Upper lobe of left lung (tissue), 6 donors: Measurements from ENCODE around the gene GPR137C. TPM values are rescaled to one million over a fixed set of nuclear protein-coding genes. Genes with fewer than 3 reads are reported as not detected.

Experiments used
- ATAC-seq, 2 donors: fragments of 200-7000 bp; cut with Tn5 transposase; one replicate each; pipeline ENCODE4 v1.9.1; 2022; ENCODE audit warnings: mild to moderate bottlenecking in 2 of 2, moderate library complexity in 2 of 2; ENCODE audit not compliant: low FRiP score in 2 of 2
- DNase-seq, 2 donors: peaks; one replicate each; pipeline ENCODE4 v3.0.0-alpha.2; 2019 to 2020
- H3K27ac ChIP-seq, 4 donors: fragments of 200-600 bp; sonication (generic); one replicate each; pipeline ENCODE4 v1.5.1; 2016 to 2019
- H3K27me3 ChIP-seq, 4 donors: fragments of 200-600 bp; sonication (generic); one replicate each; pipeline ENCODE4 v1.5.1; 2017 to 2019
- H3K36me3 ChIP-seq, 4 donors: fragments of 200-600 bp; sonication (generic); one replicate each; pipeline ENCODE4 v1.5.1; 2016 to 2019
- H3K4me1 ChIP-seq, 4 donors: fragments of 200-600 bp; sonication (generic); one replicate each; pipeline ENCODE4 v1.5.1; 2018 to 2019
- H3K4me3 ChIP-seq, 4 donors: fragments of 200-600 bp; sonication (generic); one replicate each; pipeline ENCODE4 v1.5.1; 2017 to 2019; ENCODE audit warnings: mild to moderate bottlenecking in 2 of 4, moderate library complexity in 1 of 4
- H3K9me3 ChIP-seq, 4 donors: fragments of 200-600 bp; sonication (generic); one replicate each; pipeline ENCODE4 v1.5.1; 2018 to 2019
- CTCF ChIP-seq, 6 experiments: fragments of 450-650 bp in 4 of 6; fragments of 200-600 bp in 2 of 6; sonication (generic) in 2 of 6; IDR thresholded peaks; one replicate each; pipeline ENCODE4 v1.5.1; 2016 to 2019; ENCODE audit warnings: antibody characterized with exemption in 6 of 6
- EP300 ChIP-seq, 4 donors: sonication (generic); formaldehyde crosslinking; IDR thresholded peaks; one replicate each; pipeline ENCODE4 v1.5.1; 2017; ENCODE audit warnings: antibody characterized with exemption in 4 of 4, control low read depth in 2 of 4
- POLR2A ChIP-seq, 4 donors: fragments of 450-650 bp; IDR thresholded peaks; one replicate each; pipeline ENCODE4 v1.5.1; 2016 to 2017; ENCODE audit warnings: antibody characterized with exemption in 4 of 4, mild to moderate bottlenecking in 2 of 4
- POLR2AphosphoS5 ChIP-seq, 2 donors: sonication (generic); formaldehyde crosslinking; IDR thresholded peaks; one replicate each; pipeline ENCODE4 v1.5.1; 2017; ENCODE audit warnings: antibody characterized with exemption in 2 of 2
- WGBS, 2 donors: methylation state at CpG; one replicate each; pipeline ENCODE4 v1.1.5; 2017 to 2018; 5-methylcytosine and 5-hydroxymethylcytosine counted together
- total RNA-seq, 6 donors: library from RNA; depleted of rRNA in 4 of 6; stranded (reverse); fragments of >200 nt in 4 of 6; gene quantifications; one replicate each; pipeline versions ENCODE4 v1.1.0 to v1.2.1, GENCODE V29; 2016 to 2021
- donor health status: DM: no; HTN: no; CAD: no; lungs with moderate emphysema.
- donor health status: DM: no; HTN: yes; CAD: no; lungs with severe emphysema.

Gene GPR137C, protein sequence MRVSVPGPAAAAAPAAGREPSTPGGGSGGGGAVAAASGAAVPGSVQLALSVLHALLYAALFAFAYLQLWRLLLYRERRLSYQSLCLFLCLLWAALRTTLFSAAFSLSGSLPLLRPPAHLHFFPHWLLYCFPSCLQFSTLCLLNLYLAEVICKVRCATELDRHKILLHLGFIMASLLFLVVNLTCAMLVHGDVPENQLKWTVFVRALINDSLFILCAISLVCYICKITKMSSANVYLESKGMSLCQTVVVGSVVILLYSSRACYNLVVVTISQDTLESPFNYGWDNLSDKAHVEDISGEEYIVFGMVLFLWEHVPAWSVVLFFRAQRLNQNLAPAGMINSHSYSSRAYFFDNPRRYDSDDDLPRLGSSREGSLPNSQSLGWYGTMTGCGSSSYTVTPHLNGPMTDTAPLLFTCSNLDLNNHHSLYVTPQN
- 1 to 10 TPM in 1 of 6 donors, under 1 TPM in 3, not detected in 2; 0.43 to 1.0 (median 0.63) TPM for total RNA-seq

DNA sequence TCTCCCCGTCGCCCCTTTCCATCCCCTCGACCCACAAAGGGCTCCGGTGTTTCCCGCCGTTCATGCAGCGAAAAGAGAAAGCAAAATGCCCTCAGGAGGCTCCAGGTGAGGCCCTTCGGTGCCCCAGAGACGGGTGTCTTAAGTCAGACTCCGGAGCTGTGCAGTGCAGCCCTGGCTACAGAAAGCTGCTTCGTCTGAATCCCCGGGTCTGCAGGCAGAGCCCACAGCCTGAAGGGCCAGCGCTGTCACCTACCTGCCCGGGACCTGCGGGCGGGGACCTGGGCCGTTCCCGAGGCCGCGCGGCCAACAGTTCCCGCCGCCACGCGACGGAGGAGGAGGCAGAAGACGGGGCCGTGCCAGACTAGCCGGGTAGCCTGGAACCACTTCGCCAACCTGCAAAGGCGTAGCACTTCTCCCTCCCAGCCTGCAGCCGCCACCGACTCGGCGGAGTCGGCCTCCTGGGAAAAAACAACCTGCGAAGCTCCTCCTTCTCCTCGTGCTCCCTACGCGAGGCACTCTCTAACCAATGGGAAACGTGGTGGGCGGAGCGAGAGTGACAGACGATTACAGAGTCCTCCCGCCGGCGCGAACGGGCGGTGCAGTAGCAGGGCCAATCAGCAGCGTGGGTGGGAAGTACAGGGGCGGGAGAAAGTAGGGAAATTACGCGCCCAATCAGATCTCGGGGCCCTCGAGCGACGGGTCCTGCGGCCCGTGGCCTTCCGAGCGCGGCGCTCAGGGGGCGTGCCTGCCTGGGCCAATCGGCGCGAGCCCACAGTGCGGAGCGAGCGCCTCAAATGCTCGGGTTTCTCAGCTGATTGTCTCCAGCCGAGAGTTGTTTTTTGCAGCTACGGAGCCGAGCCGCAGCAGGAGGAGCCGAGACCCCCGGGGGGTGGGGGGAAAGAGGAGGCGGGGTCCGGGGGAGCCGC is at the start of gene GPR137C, which contains the start of gene TXNDC16:
TSS of gene GPR137C (plus strand) at position 774 of the 926 bp plus-strand sequence. CDS start 312 bp downstream, outside the sequence.
TSS of gene TXNDC16 (minus strand) at position 443 of the 926 bp plus-strand sequence. CDS start 8,948 bp downstream, outside the sequence.
- TF ChIP-seq POLR2AphosphoS5 (IDR thresholded peaks at IDR 0.05) (peak; percentile 60 to 99), CTCF (IDR thresholded peaks at IDR 0.05) (peak in 2 of 6 experiments; percentile 19 to 26), POLR2A (IDR thresholded peaks at IDR 0.05) (peak in 3 of 4 donors; percentile 76 to 99 (median 97)), EP300 (IDR thresholded peaks at IDR 0.05) (no peak)
- no peaks in the 10 kb centered on the region for H3K9me3 ChIP-seq
- no peaks in the 10 kb centered on the region for H3K36me3 ChIP-seq
- peak; percentile 98 to 100 for ATAC-seq
- H3K4me1 ChIP-seq: peaks cover 16 to 27% (median 21%) of the 10 kb centered on the region in 4 donors
- WGBS, 2 donors: 0 to 1% methylated on average over 17 to 63 of the region's 81 CpGs
- H3K27ac ChIP-seq: peak within 1 kb of the TSS; percentile 83 to 95 (median 90)
- H3K27me3 ChIP-seq: no peaks in the 10 kb centered on the region
- peak; percentile 98 to 100 for DNase-seq
- peak within 1 kb of the TSS; percentile 81 to 88 (median 83) for H3K4me3 ChIP-seq

- H3K4me3 ChIP-seq: no peak overlapping the region
- no peaks in the 10 kb centered on the region for H3K4me1 ChIP-seq
- ATAC-seq (no peak), DNase-seq (no peak)
- H3K27me3 ChIP-seq: no peaks in the 10 kb centered on the region
- no peak overlapping the region for H3K27ac ChIP-seq
- 92 to 93% methylated on average over 1 of the region's 1 CpG for WGBS, 2 donors
- no peaks in the 10 kb centered on the region for H3K9me3 ChIP-seq
- TF ChIP-seq POLR2A (IDR thresholded peaks at IDR 0.05) (no peak), POLR2AphosphoS5 (IDR thresholded peaks at IDR 0.05) (no peak), CTCF (IDR thresholded peaks at IDR 0.05) (no peak), EP300 (IDR thresholded peaks at IDR 0.05) (no peak)
- peaks cover 0 to 2% (median 0%) of the 10 kb centered on the region in 4 donors for H3K36me3 ChIP-seq
Measured at GRCh38 chr14:52513249-52513648, 39.4 kb upstream of the GPR137C start.

DNA sequence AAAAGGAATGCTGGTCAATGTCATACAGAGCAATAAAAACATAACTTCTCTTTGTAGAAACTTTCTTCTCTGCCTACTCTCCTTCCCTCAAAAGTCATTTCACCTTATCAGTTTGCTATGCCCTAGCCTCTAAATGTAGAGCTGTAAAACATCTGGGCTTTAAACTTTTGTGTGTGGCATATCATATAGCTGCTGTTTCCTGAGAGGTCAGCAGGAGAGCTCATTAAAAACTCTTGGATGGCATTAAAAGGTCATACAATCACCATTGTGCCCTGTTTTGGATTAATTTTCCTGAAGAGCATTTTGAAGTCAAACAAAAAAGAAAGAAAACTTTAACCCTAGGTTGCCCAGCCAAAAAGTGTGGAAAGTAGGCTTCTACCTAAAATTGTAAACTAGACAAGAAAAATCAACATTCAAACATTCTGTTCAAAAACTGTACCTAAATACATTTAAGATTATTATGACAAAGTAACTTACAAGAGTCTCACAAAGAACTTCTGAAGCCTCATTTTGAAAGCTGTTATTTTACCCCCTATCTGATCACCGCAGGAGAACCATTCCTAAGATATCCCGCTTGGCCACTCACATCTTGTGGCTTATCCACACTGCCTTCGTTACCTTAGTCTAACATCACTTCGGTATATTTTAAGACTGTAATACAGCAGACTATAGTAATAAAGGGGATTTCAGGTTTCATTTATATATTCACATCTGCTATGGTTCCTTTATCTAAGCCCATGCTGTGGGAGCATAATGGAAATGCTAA is 38.4 kb upstream of the GPR137C start:
- 85 to 98% methylated on average over 4 of the region's 4 CpGs for WGBS, 2 donors
- H3K27me3 ChIP-seq: no peaks in the 10 kb centered on the region
- ATAC-seq: no peak

More for the DNA sequence above, 38.4 kb upstream of the GPR137C start:
- H3K36me3 ChIP-seq: peaks cover 0 to 2% (median 0%) of the 10 kb centered on the region in 4 donors
- no peaks in the 10 kb centered on the region for H3K9me3 ChIP-seq
- no peak overlapping the region for H3K27ac ChIP-seq
- DNase-seq: no peak
- no peak overlapping the region for H3K4me3 ChIP-seq
- TF ChIP-seq CTCF (IDR thresholded peaks at IDR 0.05) (no peak), POLR2A (IDR thresholded peaks at IDR 0.05) (no peak), EP300 (IDR thresholded peaks at IDR 0.05) (no peak), POLR2AphosphoS5 (IDR thresholded peaks at IDR 0.05) (no peak)
- no peaks in the 10 kb centered on the region for H3K4me1 ChIP-seq
